ENCODE data around the gene OSBPL3.
A peak's percentile ranks its signal among the peaks of the same experiment; 100 is the strongest.

OSBPL3 gene

GRCh38 chr7:24858108-24858977 is 121.6 kb downstream of the OSBPL3 start:
- TF ChIP-seq CTCF (conservative IDR thresholded peaks at IDR 0.05; ENCODE audit: low read depth), result no peak
- ChIA-PET CTCF (interaction anchor here (0.6 to 1.7 kb wide), 2 partner anchors 20 to 46 kb away, joined by 3 to 6 read pairs; no protein-coding TSS in a partner anchor), POLR2A (ENCODE audit: low non-redundant PET) (no interaction called here)
- no peak for DNase-seq (ENCODE audit: low spot score)
- H3K27ac ChIP-seq, result no peak overlapping the region

- H3K27ac ChIP-seq, result no peak overlapping the region
- no peak for TF ChIP-seq CTCF (conservative IDR thresholded peaks at IDR 0.05; ENCODE audit: low read depth)
- ChIA-PET POLR2A (ENCODE audit: low non-redundant PET) (no interaction called here), CTCF (interaction anchor here (0.6 to 1.7 kb wide), 2 partner anchors 21 to 45 kb away, joined by 3 to 6 read pairs; no protein-coding TSS in a partner anchor)
- DNase-seq (ENCODE audit: low spot score), result no peak
These were observed 122.4 kb downstream of the OSBPL3 start for GRCh38 chr7:24857623-24858022.

GRCh38 chr7:24854866-24855265 is 125.1 kb downstream of the OSBPL3 start:
- POLR2A ChIA-PET (ENCODE audit: low non-redundant PET), result no interaction called here
- CTCF ChIA-PET, result no interaction called here
- TF ChIP-seq CTCF (conservative IDR thresholded peaks at IDR 0.05; ENCODE audit: low read depth), result no peak
- H3K27ac ChIP-seq, result no peak overlapping the region
- DNase-seq (ENCODE audit: low spot score), result no peak

- POLR2A ChIA-PET (ENCODE audit: low non-redundant PET), result no interaction called here
- CTCF ChIA-PET, result interaction anchor here (1.1 kb wide), 1 partner anchor 242 kb away, joined by 3 read pairs; no protein-coding TSS in a partner anchor
- TF ChIP-seq CTCF (conservative IDR thresholded peaks at IDR 0.05; ENCODE audit: low read depth), result no peak
- H3K27ac ChIP-seq, result no peak overlapping the region
- DNase-seq (ENCODE audit: low spot score), result peak; percentile 30
These were observed 128.2 kb downstream of the OSBPL3 start for GRCh38 chr7:24851786-24852185.

- no peak for DNase-seq (ENCODE audit: low spot score)
- ChIA-PET CTCF (interaction anchor here (0.6 kb wide), 1 partner anchor 20 kb away, joined by 3 read pairs; no protein-coding TSS in a partner anchor), POLR2A (ENCODE audit: low non-redundant PET) (no interaction called here)
- no peak for TF ChIP-seq CTCF (conservative IDR thresholded peaks at IDR 0.05; ENCODE audit: low read depth)
- H3K27ac ChIP-seq, result no peak overlapping the region
These were observed 131.1 kb downstream of the OSBPL3 start for GRCh38 chr7:24848878-24849277.

GRCh38 chr7:24847754-24848153 is 132.2 kb downstream of the OSBPL3 start:
- peak overlapping the region; percentile 19; the same call in 1 of the 2 replicates for H3K27ac ChIP-seq
- no peak for DNase-seq (ENCODE audit: low spot score)
- ChIA-PET POLR2A (ENCODE audit: low non-redundant PET) (no interaction called here), CTCF (no interaction called here)
- no peak for TF ChIP-seq CTCF (conservative IDR thresholded peaks at IDR 0.05; ENCODE audit: low read depth)

All from RWPE1 (cell line).